SK-N-SH treated with all-trans-retinoic acid at 6 μM for 48 hours (cell line): ENCODE results near the gene BCL7B.
"Not testable (repeated sequence)": the region's sequence is repeated elsewhere in the genome, so short reads cannot be mapped to it uniquely, and the experiment has no call there.

ENCODE experiments used
- ARNTL ChIP-seq: fragments of 450-650 bp; formaldehyde crosslinking; IDR thresholded peaks from 2 replicates; pipeline ENCODE4 v1.5.0; 2020; ENCODE audit warnings: low read depth, mild to moderate bottlenecking, moderate library complexity, borderline replicate concordance
- BACH2 ChIP-seq: fragments of 250-450 bp; sonication (Bioruptor Pico); IDR thresholded peaks from 2 replicates; pipeline ENCODE4 v1.9.0; 2021; ENCODE audit warnings: mild to moderate bottlenecking, borderline replicate concordance
- CSDC2 ChIP-seq: fragments of 250-450 bp; sonication (Bioruptor Pico); IDR thresholded peaks from 2 replicates; pipeline ENCODE4 v1.5.0; 2020; ENCODE audit warnings: mild to moderate bottlenecking, moderate library complexity
- OSR1 ChIP-seq: fragments of 250-450 bp; sonication (Bioruptor Pico); IDR thresholded peaks from 2 replicates; pipeline ENCODE4 v1.8.0; 2022; ENCODE audit warnings: moderate library complexity, mild to moderate bottlenecking, inconsistent platforms
- SNAI2 ChIP-seq: fragments of 250-450 bp; sonication (Bioruptor Pico); IDR thresholded peaks from 2 replicates; pipeline ENCODE4 v1.5.0; 2020; ENCODE audit warnings: mild to moderate bottlenecking, moderate library complexity
- TOX ChIP-seq: fragments of 250-450 bp; sonication (Bioruptor Pico); IDR thresholded peaks from 2 replicates; pipeline ENCODE4 v1.8.0; 2021; ENCODE audit warnings: mild to moderate bottlenecking, moderate library complexity, borderline replicate concordance
- ZFP30 ChIP-seq: fragments of 450-650 bp; formaldehyde crosslinking; IDR thresholded peaks from 2 replicates; pipeline ENCODE4 v1.5.0; 2022; ENCODE audit warnings: mild to moderate bottlenecking, moderate library complexity
- ZNF565 ChIP-seq: fragments of 450-650 bp; formaldehyde crosslinking; conservative IDR thresholded peaks from 2 replicates; pipeline ENCODE4 v1.5.0; 2020; ENCODE audit warnings: low read depth, mild to moderate bottlenecking, moderate library complexity
- ZNF8 ChIP-seq: fragments of 450-650 bp; formaldehyde crosslinking; IDR thresholded peaks from 2 replicates; pipeline ENCODE4 v1.5.0; 2020; ENCODE audit warnings: mild to moderate bottlenecking, moderate library complexity
- TF ChIP-seq, protein P1 (sequence below): fragments of 250-450 bp; sonication (Bioruptor Pico); IDR thresholded peaks from 2 replicates; pipeline ENCODE4 v1.8.0; 2020; ENCODE audit warnings: mild to moderate bottlenecking, moderate library complexity, borderline replicate concordance
- TF ChIP-seq, protein P2 (sequence below): fragments of 250-450 bp; sonication (Bioruptor Pico); IDR thresholded peaks from 2 replicates; pipeline ENCODE4 v1.5.0; 2020; ENCODE audit warnings: mild to moderate bottlenecking, moderate library complexity
- TF ChIP-seq, protein P3 (sequence below): fragments of 250-450 bp; sonication (Bioruptor Pico); IDR thresholded peaks from 2 replicates; pipeline ENCODE4 v1.5.1; 2020; ENCODE audit warnings: low read depth, mild to moderate bottlenecking, moderate library complexity

DNA sequence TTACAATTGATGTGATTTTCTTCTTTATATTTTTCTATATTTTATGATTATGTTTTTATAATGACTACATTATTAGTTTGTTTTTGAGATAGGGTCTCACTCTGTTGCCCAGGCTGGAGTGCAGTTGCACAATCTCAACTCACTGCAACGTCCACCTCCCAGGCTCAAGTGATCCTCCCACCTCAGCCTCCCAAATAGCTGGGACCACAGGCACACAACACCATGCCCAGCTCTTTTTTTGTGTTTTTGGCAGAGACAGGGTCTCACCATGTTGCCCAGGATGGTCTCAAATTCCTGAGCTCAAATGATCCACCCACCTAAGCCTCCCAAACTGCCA is 31.4 kb downstream of the BCL7B start:
- TF ChIP-seq BACH2 (CRISPR knock-in tag); SNAI2 (CRISPR knock-in tag); CSDC2; TOX (CRISPR knock-in tag); ZNF8; ZNF565 (CRISPR knock-in tag); ZFP30 (CRISPR knock-in tag); ARNTL (CRISPR knock-in tag); OSR1 (CRISPR knock-in tag): not testable (repeated sequence)
- TF ChIP-seq, protein P1, sequence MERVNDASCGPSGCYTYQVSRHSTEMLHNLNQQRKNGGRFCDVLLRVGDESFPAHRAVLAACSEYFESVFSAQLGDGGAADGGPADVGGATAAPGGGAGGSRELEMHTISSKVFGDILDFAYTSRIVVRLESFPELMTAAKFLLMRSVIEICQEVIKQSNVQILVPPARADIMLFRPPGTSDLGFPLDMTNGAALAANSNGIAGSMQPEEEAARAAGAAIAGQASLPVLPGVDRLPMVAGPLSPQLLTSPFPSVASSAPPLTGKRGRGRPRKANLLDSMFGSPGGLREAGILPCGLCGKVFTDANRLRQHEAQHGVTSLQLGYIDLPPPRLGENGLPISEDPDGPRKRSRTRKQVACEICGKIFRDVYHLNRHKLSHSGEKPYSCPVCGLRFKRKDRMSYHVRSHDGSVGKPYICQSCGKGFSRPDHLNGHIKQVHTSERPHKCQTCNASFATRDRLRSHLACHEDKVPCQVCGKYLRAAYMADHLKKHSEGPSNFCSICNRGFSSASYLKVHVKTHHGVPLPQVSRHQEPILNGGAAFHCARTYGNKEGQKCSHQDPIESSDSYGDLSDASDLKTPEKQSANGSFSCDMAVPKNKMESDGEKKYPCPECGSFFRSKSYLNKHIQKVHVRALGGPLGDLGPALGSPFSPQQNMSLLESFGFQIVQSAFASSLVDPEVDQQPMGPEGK: not testable (repeated sequence)
- TF ChIP-seq, protein P2, sequence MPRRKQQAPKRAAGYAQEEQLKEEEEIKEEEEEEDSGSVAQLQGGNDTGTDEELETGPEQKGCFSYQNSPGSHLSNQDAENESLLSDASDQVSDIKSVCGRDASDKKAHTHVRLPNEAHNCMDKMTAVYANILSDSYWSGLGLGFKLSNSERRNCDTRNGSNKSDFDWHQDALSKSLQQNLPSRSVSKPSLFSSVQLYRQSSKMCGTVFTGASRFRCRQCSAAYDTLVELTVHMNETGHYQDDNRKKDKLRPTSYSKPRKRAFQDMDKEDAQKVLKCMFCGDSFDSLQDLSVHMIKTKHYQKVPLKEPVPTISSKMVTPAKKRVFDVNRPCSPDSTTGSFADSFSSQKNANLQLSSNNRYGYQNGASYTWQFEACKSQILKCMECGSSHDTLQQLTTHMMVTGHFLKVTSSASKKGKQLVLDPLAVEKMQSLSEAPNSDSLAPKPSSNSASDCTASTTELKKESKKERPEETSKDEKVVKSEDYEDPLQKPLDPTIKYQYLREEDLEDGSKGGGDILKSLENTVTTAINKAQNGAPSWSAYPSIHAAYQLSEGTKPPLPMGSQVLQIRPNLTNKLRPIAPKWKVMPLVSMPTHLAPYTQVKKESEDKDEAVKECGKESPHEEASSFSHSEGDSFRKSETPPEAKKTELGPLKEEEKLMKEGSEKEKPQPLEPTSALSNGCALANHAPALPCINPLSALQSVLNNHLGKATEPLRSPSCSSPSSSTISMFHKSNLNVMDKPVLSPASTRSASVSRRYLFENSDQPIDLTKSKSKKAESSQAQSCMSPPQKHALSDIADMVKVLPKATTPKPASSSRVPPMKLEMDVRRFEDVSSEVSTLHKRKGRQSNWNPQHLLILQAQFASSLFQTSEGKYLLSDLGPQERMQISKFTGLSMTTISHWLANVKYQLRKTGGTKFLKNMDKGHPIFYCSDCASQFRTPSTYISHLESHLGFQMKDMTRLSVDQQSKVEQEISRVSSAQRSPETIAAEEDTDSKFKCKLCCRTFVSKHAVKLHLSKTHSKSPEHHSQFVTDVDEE (CRISPR knock-in tag): not testable (repeated sequence)
- TF ChIP-seq, protein P3, sequence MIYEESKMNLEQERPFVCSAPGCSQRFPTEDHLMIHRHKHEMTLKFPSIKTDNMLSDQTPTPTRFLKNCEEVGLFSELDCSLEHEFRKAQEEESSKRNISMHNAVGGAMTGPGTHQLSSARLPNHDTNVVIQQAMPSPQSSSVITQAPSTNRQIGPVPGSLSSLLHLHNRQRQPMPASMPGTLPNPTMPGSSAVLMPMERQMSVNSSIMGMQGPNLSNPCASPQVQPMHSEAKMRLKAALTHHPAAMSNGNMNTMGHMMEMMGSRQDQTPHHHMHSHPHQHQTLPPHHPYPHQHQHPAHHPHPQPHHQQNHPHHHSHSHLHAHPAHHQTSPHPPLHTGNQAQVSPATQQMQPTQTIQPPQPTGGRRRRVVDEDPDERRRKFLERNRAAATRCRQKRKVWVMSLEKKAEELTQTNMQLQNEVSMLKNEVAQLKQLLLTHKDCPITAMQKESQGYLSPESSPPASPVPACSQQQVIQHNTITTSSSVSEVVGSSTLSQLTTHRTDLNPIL (CRISPR knock-in tag): not testable (repeated sequence)
